NCI-H128 (cell line): Measurements from ENCODE around the gene CDY2A.
"Not testable (repeated sequence)": the region's sequence is repeated elsewhere in the genome, so short reads cannot be mapped to it uniquely, and the experiment has no call there.

Experiments
- DNase-seq: peaks from one replicate; lab custom pipeline; 2025; ENCODE audit not compliant: unreplicated experiment; lab: John Stamatoyannopoulos, UW

Gene CDY2A, protein sequence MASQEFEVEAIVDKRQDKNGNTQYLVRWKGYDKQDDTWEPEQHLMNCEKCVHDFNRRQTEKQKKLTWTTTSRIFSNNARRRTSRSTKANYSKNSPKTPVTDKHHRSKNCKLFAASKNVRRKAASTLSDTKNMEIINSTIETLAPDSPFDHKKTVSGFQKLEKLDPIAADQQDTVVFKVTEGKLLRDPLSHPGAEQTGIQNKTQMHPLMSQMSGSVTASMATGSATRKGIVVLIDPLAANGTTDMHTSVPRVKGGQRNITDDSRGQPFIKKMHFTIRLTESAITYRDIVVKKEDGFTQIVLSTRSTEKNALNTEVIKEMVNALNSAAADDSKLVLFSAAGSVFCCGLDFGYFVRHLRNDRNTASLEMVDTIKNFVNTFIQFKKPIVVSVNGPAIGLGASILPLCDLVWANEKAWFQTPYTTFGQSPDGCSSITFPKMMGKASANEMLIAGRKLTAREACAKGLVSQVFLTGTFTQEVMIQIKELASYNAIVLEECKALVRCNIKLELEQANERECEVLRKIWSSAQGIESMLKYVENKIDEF

GRCh38 chrY:18025487-18025886 is at the start of gene CDY2A:
TSS of gene CDY2A (plus strand) at chrY:18025787. CDS start at chrY:18026115, 328 bp downstream.
- DNase-seq: not testable (repeated sequence)

GRCh38 chrY:17997586-17997985 is 28.0 kb upstream of the CDY2A start:
- DNase-seq: not testable (repeated sequence)

DNA sequence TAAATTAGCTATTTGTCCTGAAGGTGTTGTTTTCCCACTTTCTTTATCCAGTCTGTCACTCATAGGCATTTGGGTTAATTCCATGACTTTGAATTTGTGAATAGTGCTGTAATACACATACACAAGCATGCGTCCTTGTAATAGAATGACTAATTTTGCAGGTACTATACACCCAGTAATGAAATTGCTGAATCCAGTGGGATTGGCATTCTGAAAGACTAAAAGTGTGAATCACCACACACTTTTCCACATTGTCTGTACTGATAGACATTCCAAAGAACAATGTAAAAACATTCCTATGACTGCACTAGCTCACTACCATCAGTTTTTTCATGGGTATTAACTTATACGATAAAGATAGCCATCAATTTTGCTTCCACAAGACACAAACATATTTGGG is 27.3 kb upstream of the CDY2A start:
- DNase-seq: not testable (repeated sequence)

GRCh38 chrY:18023897-18024296 is 1.7 kb upstream of the CDY2A start:
- DNase-seq: not testable (repeated sequence)

- not testable (repeated sequence) for DNase-seq
Observed at GRCh38 chrY:18028845-18029244, 3.3 kb downstream of the CDY2A start.

DNA sequence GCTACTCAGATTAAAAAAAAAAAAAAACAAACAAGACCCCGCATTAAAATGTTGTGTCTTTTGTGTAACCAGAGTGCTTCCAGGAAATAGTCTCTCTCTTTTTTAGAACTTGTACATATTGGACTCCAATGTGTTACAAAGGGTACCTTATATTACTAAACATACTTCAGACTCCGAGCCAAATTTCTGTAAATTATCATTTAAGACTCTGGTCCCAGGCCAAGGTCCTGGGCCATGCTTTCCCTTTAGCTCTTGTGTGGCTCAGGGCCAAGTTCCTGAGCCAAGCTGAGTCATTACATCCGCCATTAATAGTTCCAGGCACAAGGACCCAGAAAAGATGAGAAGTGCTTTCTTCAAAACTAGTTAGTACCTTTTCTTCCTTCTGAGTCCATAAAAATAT is 4.6 kb downstream of the CDY2A start:
- not testable (repeated sequence) for DNase-seq

DNA sequence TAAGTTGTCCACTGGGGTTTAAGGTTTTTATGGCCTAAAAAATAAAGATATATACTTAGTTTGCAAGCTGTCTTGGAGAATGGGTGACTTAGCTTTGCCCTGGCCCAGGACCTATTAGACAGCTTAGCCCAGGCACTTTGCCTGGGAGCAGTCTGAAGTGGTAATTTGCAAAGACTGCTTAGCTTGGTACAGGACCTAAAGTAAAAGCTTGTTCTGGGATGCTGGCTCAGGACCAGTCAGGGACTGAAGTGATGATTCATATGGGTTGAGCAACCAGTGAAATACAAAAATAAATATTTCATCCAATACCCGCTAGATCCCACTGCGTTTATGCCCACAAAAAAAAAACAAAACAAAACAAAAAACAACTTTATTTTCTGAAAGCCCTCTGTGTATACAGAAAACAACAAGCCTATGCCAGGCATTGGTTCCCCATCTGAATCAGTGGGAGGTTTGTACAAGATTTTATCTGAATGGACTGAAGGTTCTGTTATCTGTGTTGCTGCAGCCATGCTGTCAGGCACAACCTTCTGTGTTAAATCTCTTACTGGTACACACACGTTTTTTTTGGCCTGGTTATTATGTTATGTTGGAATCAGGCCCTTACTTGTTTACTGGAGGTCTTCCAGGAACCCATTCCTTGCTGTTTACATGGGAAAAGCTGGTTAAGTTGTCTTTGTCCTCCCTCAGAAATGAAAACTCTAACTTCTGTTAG is 8.7 kb downstream of the CDY2A start:
- DNase-seq: not testable (repeated sequence)

GRCh38 chrY:18034864-18035263 is 9.3 kb downstream of the CDY2A start:
- not testable (repeated sequence) for DNase-seq

GRCh38 chrY:18044990-18045389 is 19.4 kb downstream of the CDY2A start:
- not testable (repeated sequence) for DNase-seq

GRCh38 chrY:18048149-18049040 is 22.8 kb downstream of the CDY2A start:
- not testable (repeated sequence) for DNase-seq

DNA sequence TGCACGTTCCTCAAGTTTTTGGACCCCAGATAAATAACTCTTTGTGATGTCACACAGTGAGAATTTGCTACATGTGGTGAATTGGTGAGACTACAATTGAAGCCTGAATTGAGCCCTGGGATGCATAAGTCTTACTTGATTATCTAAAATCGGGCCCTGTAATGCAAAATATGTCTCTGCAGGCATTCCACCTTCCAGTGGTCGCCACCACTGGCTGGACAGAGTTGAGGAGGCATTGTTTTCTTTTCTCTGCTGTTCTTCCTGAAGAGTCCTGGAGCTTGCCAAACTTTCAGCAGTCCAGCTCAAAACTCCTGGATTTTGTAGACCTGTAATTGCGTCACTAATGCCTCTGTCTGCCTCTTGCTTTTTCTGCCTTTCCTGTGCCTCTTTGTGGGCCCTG is 23.5 kb downstream of the CDY2A start:
- DNase-seq: not testable (repeated sequence)

GRCh38 chrY:18056473-18056872 is 30.9 kb downstream of the CDY2A start:
- DNase-seq: not testable (repeated sequence)

DNA sequence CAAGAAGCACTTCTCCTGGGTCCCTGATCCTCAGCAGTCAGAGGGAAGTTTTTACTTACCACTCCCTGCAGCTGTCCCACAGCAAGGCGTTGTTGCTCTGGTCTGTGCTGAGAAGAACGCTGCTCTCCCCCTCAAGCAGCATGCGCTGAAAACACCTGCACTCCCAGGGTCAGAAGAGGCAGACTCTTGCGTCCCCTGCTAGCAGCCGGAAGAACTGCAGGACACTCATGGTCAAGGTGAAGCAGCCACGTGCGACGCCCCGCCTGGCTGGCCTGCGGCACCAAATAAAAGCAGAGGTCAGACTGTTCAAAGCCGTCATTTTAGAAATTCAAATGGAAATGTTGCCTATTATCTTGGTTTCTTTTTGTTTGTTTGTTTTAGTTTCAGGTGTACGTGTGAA is 47.9 kb downstream of the CDY2A start:
- DNase-seq: not testable (repeated sequence)
